ENCODE measurements around the gene HSDL2. TPM values are rescaled to one million over a fixed set of nuclear protein-coding genes. Genes with fewer than 3 reads are reported as not detected.

Gene HSDL2
- total RNA-seq, 1 experiment from 2014 or later, result 60.6 TPM

GRCh38 chr9:112473986-112474385 lies 94.1 kb downstream of the HSDL2 start:
- ChIA-PET POLR2A (ENCODE audit: unreplicated experiment) (interaction anchor here (0.6 kb wide), 1 partner anchor 130 kb away, joined by 4 read pairs; no protein-coding TSS in a partner anchor), CTCF (interaction anchor here (0.7 kb wide), 1 partner anchor 138 kb away, joined by 3 read pairs; no protein-coding TSS in a partner anchor)
- TF ChIP-seq EZH2 (IDR thresholded peaks at IDR 0.05; ENCODE audit: low read depth), result no peak
- TF ChIP-seq, protein P1, sequence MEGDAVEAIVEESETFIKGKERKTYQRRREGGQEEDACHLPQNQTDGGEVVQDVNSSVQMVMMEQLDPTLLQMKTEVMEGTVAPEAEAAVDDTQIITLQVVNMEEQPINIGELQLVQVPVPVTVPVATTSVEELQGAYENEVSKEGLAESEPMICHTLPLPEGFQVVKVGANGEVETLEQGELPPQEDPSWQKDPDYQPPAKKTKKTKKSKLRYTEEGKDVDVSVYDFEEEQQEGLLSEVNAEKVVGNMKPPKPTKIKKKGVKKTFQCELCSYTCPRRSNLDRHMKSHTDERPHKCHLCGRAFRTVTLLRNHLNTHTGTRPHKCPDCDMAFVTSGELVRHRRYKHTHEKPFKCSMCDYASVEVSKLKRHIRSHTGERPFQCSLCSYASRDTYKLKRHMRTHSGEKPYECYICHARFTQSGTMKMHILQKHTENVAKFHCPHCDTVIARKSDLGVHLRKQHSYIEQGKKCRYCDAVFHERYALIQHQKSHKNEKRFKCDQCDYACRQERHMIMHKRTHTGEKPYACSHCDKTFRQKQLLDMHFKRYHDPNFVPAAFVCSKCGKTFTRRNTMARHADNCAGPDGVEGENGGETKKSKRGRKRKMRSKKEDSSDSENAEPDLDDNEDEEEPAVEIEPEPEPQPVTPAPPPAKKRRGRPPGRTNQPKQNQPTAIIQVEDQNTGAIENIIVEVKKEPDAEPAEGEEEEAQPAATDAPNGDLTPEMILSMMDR (conservative IDR thresholded peaks at IDR 0.05), result no peak
- no peaks in the 10 kb centered on the region for H4K20me1 ChIP-seq (ENCODE audit: insufficient read depth)
- H3K36me3 ChIP-seq (ENCODE audit: low read depth), result peaks cover 9% of the 10 kb centered on the region
- intact Hi-C loops (cut with micrococcal nuclease; ENCODE audit: unreplicated experiment), result no loop called here
- DNase-seq, result no peak
- no peaks in the 10 kb centered on the region for H3K9me2 ChIP-seq (ENCODE audit: insufficient read depth)
- H3K4me1 ChIP-seq (replicated peaks; ENCODE audit: insufficient read depth), result no peaks in the 10 kb centered on the region
- no peaks in the 10 kb centered on the region; the same call in 1 of the 2 replicates for H3F3A ChIP-seq (ENCODE audit: insufficient read depth, low read depth)
- H3K27me3 ChIP-seq (ENCODE audit: insufficient read depth, low read depth), result no peaks in the 10 kb centered on the region
- no peak overlapping the region for H3K27ac ChIP-seq
- no peak overlapping the region for H2AFZ ChIP-seq
- BruUV-seq (replicated peaks), result no TSS peak
- no peaks in the 10 kb centered on the region for H3K9me3 ChIP-seq (ENCODE audit: insufficient read depth, low read depth)
- no peaks in the 10 kb centered on the region for H3K79me2 ChIP-seq (ENCODE audit: low read depth)
- no peak overlapping the region for H3K4me3 ChIP-seq
- H3K4me2 ChIP-seq, result no peak overlapping the region

- H3K4me1 ChIP-seq (replicated peaks; ENCODE audit: insufficient read depth), result no peaks in the 10 kb centered on the region
- H4K20me1 ChIP-seq (ENCODE audit: insufficient read depth), result no peaks in the 10 kb centered on the region
- no peak overlapping the region for H3K27ac ChIP-seq
- TF ChIP-seq, protein P1 (conservative IDR thresholded peaks at IDR 0.05), result no peak
- TF ChIP-seq EZH2 (IDR thresholded peaks at IDR 0.05; ENCODE audit: low read depth), result no peak
- H3K9me3 ChIP-seq (ENCODE audit: insufficient read depth, low read depth), result no peaks in the 10 kb centered on the region
- no peaks in the 10 kb centered on the region for H3K27me3 ChIP-seq (ENCODE audit: insufficient read depth, low read depth)
- ChIA-PET CTCF (no interaction called here), POLR2A (ENCODE audit: unreplicated experiment) (no interaction called here)
- no peaks in the 10 kb centered on the region for H3K79me2 ChIP-seq (ENCODE audit: low read depth)
- H2AFZ ChIP-seq, result no peak overlapping the region
- BruUV-seq (replicated peaks), result no TSS peak
- H3K9me2 ChIP-seq (ENCODE audit: insufficient read depth), result no peaks in the 10 kb centered on the region
- no peak overlapping the region for H3K4me3 ChIP-seq
- peaks cover 9% of the 10 kb centered on the region for H3K36me3 ChIP-seq (ENCODE audit: low read depth)
- H3F3A ChIP-seq (ENCODE audit: insufficient read depth, low read depth), result no peaks in the 10 kb centered on the region; the same call in 1 of the 2 replicates
- intact Hi-C loops (cut with micrococcal nuclease; ENCODE audit: unreplicated experiment), result no loop called here
- no peak for DNase-seq
- no peak overlapping the region for H3K4me2 ChIP-seq
These were observed 95.4 kb downstream of the HSDL2 start for GRCh38 chr9:112475318-112475717.

DNA sequence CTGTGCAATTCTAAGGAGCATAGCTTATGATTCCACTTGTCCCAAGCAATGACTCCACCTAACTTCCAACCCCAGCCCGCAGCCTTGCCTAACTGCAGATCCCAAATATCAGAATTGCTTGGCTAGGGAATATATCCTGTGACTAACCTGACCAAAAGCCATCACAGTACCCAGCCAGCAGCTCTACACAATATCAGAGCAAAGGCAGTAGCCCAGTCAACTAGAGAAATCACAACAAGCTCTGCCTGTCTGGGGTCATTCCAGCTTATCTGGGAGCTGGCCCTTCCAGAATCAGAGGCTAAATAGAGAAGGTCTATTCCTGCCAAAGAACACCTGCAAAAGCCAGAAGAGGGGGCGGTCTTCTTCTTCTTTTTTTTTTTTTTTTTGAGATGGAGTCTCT lies 97.4 kb downstream of the HSDL2 start:
- Histone ChIP-seq H3K36me3 (ENCODE audit: low read depth) (no peaks in the 10 kb centered on the region), H3K79me2 (ENCODE audit: low read depth) (no peaks in the 10 kb centered on the region), H3K4me2 (no peak overlapping the region), H2AFZ (no peak overlapping the region), H3F3A (ENCODE audit: insufficient read depth, low read depth) (no peaks in the 10 kb centered on the region; the same call in none of the 2 replicates), H3K4me3 (no peak overlapping the region), H3K4me1 (replicated peaks; ENCODE audit: insufficient read depth) (no peaks in the 10 kb centered on the region), H3K9me3 (ENCODE audit: insufficient read depth, low read depth) (no peaks in the 10 kb centered on the region), H3K27me3 (ENCODE audit: insufficient read depth, low read depth) (no peaks in the 10 kb centered on the region), H3K9me2 (ENCODE audit: insufficient read depth) (no peaks in the 10 kb centered on the region), H4K20me1 (ENCODE audit: insufficient read depth) (no peaks in the 10 kb centered on the region), H3K27ac (no peak overlapping the region)
- CTCF ChIA-PET, result no interaction called here
- POLR2A ChIA-PET (ENCODE audit: unreplicated experiment), result interaction anchor here (0.7 kb wide), 1 partner anchor 230 kb away, joined by 14 read pairs; no protein-coding TSS in a partner anchor
- no peak for DNase-seq
- TF ChIP-seq, protein P1 (conservative IDR thresholded peaks at IDR 0.05), result no peak
- TF ChIP-seq EZH2 (IDR thresholded peaks at IDR 0.05; ENCODE audit: low read depth), result no peak
- intact Hi-C loops (cut with micrococcal nuclease; ENCODE audit: unreplicated experiment), result no loop called here
- BruUV-seq (replicated peaks), result no TSS peak

Data from PC-9 (cell line).